Kidney capillary endothelial cell (primary cell): Measurements from ENCODE around the gene FALEC.

Experiments used
- DNase-seq: peaks from one replicate; pipeline ENCODE4 v3.0.0-alpha.2; 2018; ENCODE audit warnings: low spot score

Gene FALEC

GRCh38 chr1:150515328-150516049 lies at the start of gene FALEC:
Gene FALEC (plus strand): TSS chr1:150515752.
- DNase-seq: peak; percentile 93

- no peak for DNase-seq
These were observed 48.6 kb upstream of the FALEC start for GRCh38 chr1:150466964-150467363.

GRCh38 chr1:150469291-150469690 lies 46.3 kb upstream of the FALEC start:
- DNase-seq: no peak

GRCh38 chr1:150472601-150473200 lies 42.9 kb upstream of the FALEC start:
- no peak for DNase-seq

GRCh38 chr1:150473659-150474058 lies 41.9 kb upstream of the FALEC start:
- no peak for DNase-seq

- no peak for DNase-seq
These were observed 40.7 kb upstream of the FALEC start for GRCh38 chr1:150474869-150475268.

- no peak for DNase-seq
These were observed 38.8 kb upstream of the FALEC start for GRCh38 chr1:150476754-150477153.

GRCh38 chr1:150477320-150477719 lies 38.2 kb upstream of the FALEC start:
- no peak for DNase-seq

GRCh38 chr1:150477733-150478132 lies 37.8 kb upstream of the FALEC start:
- no peak for DNase-seq

GRCh38 chr1:150479370-150479769 lies 36.2 kb upstream of the FALEC start:
- no peak for DNase-seq

- no peak for DNase-seq
These were observed 35.6 kb upstream of the FALEC start for GRCh38 chr1:150479927-150480352.

- no peak for DNase-seq
These were observed 31.1 kb upstream of the FALEC start for GRCh38 chr1:150484431-150484830.

- no peak for DNase-seq
These were observed 30.7 kb upstream of the FALEC start for GRCh38 chr1:150484861-150485260.

- DNase-seq: peak; percentile 97
These were observed 28.4 kb upstream of the FALEC start, which contains the start of gene TARS2 for GRCh38 chr1:150486966-150487762. Gene TARS2 (plus strand): TSS chr1:150487419. CDS start chr1:150487451, 32 bp downstream.

GRCh38 chr1:150487763-150488115 lies 27.8 kb upstream of the FALEC start:
- no peak for DNase-seq

- DNase-seq: no peak
These were observed 22.4 kb upstream of the FALEC start for GRCh38 chr1:150493175-150493574.

- no peak for DNase-seq
These were observed 17.2 kb upstream of the FALEC start for GRCh38 chr1:150498342-150498741.

GRCh38 chr1:150505431-150505830 lies 10.1 kb upstream of the FALEC start:
- DNase-seq: no peak

- peak; percentile 72 for DNase-seq
These were observed 7.4 kb upstream of the FALEC start, which contains the start of gene ECM1 for GRCh38 chr1:150507912-150508864. Gene ECM1 (plus strand): TSS chr1:150508109. CDS start chr1:150508210, 101 bp downstream.

GRCh38 chr1:150508982-150509381 lies 6.6 kb upstream of the FALEC start:
- no peak for DNase-seq

- DNase-seq: no peak
These were observed 4.0 kb upstream of the FALEC start for GRCh38 chr1:150511551-150511950.
